ENCODE measurements around the gene FBXL19.

GRCh38 chr16:30958175-30959079, 35.1 kb downstream of the FBXL19 start:
- TF ChIP-seq EZH2 (IDR thresholded peaks at IDR 0.05; ENCODE audit: insufficient read depth, poor library complexity, severe bottlenecking) (no peak), EZH2phosphoT487 (IDR thresholded peaks at IDR 0.05; ENCODE audit: insufficient read depth, low read depth) (no peak)
